ENCODE results near the gene TRIM8. TPM values are rescaled to one million over a fixed set of nuclear protein-coding genes. Genes with fewer than 3 reads are reported as not detected.
A peak's percentile ranks its signal among the peaks of the same experiment; 100 is the strongest.
"Not testable (repeated sequence)": the region's sequence is repeated elsewhere in the genome, so short reads cannot be mapped to it uniquely, and the experiment has no call there.

Gene TRIM8
- total and polyA plus RNA-seq, 9 donors = 35.2 to 96.6 (median 79.8) TPM

DNA sequence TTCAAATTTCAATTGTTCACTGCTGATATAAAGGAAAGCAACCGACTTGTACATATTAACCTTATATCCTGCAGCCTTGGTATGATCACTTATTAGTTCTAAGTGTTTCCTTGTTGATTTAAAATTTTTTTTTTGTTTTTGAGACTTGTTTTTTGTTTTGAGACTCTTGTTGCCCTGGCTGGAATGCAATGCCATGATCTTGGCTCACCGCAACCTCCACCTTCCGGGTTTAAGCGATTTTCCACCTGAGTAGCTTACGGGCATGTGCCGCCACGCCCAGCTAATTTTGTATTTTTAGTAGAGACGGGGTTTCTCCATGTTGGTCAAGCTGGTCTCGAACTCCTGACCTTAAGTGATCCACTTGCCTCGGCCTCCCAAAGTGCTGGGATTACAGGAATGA lies 51.1 kb downstream of the TRIM8 start:
- H3K4me3 ChIP-seq (ENCODE audit: low read length) = not testable (repeated sequence)
- 95% methylated on average over 6 of the region's 10 CpGs for WGBS (ENCODE audit: insufficient coverage)
- H3K36me3 ChIP-seq (ENCODE audit: control insufficient read depth, insufficient read depth, low read length) = peaks cover 29% of the 10 kb centered on the region

DNA sequence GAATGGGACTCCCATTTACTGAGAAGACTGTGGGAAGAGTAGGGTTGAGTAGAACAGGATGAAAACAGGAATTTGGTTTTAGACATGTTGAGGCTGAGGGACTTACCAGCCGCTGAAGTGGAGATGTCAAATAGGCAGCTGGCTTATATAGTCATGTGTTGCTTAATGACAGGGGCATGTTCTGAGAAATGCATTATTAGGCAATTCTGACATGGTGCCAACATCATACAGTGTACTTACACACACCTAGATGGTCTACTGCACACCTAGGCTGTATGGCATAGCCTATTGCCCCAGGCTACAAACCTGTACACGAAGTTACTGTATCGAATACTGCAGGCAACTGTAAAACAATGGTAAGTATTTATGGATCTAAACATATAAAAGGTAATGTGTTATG lies 52.5 kb downstream of the TRIM8 start:
- Histone ChIP-seq H3K27ac (ENCODE audit: low read length) (no peak overlapping the region), H3K9me3 (replicated peaks; ENCODE audit: control insufficient read depth, low read depth, low read length) (no peaks in the 10 kb centered on the region), H3K36me3 (ENCODE audit: control insufficient read depth, insufficient read depth, low read length) (peaks cover 29% of the 10 kb centered on the region), H3K4me3 (ENCODE audit: low read length) (no peak overlapping the region), H3K4me1 (ENCODE audit: control insufficient read depth, insufficient read depth, low read length) (no peaks in the 10 kb centered on the region), H3K27me3 (ENCODE audit: control insufficient read depth, insufficient read depth, low read length) (no peaks in the 10 kb centered on the region)
- no peak for DNase-seq
- no CpG with 5 or more reads among the region's 3 CpGs for WGBS (ENCODE audit: insufficient coverage)

More for the DNA sequence above, 51.1 kb downstream of the TRIM8 start:
- not testable (repeated sequence) for H3K9me3 ChIP-seq (replicated peaks; ENCODE audit: control insufficient read depth, low read depth, low read length); H3K27ac ChIP-seq (ENCODE audit: low read length); DNase-seq; H3K4me1 ChIP-seq (ENCODE audit: control insufficient read depth, insufficient read depth, low read length); H3K27me3 ChIP-seq (ENCODE audit: control insufficient read depth, insufficient read depth, low read length)

DNA sequence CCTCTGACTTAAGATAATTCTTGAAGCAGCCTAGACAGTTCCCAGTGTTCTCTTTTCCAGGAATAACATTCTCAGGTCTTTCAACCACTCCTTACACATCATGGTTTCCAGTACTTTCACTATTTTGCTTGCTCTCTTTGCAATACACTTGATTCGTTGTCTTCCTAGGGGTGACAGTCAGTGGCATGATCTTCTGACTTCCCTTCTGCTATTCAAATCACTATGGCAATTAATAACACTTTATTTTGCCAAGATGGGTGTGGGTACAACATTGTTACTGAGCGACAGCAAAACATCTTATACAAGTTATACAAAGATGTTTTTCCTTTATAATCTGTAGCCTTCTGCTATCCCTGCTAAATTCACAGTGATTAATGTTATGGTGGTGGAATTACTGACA lies 54.6 kb downstream of the TRIM8 start:
- DNase-seq = no peak
- Histone ChIP-seq H3K36me3 (ENCODE audit: control insufficient read depth, insufficient read depth, low read length) (peaks cover 28% of the 10 kb centered on the region), H3K4me3 (ENCODE audit: low read length) (no peak overlapping the region), H3K27me3 (ENCODE audit: control insufficient read depth, insufficient read depth, low read length) (no peaks in the 10 kb centered on the region), H3K27ac (ENCODE audit: low read length) (no peak overlapping the region), H3K4me1 (ENCODE audit: control insufficient read depth, insufficient read depth, low read length) (no peaks in the 10 kb centered on the region), H3K9me3 (replicated peaks; ENCODE audit: control insufficient read depth, low read depth, low read length) (no peaks in the 10 kb centered on the region)
- no CpG with 5 or more reads among the region's 2 CpGs for WGBS (ENCODE audit: insufficient coverage)

DNA sequence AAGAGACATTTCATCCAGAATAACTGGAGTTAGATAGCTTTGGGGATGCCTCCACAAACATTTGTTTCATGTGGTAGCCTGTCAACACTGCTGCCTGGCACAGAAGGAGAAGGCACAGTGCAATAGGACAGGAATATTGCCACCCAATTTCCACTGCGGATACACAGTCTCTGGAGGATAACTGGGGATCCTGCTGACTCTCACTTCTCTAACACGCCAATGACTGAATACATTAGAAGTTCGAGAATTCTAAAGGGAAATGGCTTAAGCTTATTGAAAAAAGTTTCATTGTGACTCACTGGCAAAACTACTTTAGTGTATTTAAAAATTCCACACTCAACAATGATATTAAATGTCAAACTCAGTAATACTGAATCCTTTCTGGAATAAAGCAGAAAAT lies 57.0 kb downstream of the TRIM8 start:
- Histone ChIP-seq H3K4me1 (ENCODE audit: control insufficient read depth, insufficient read depth, low read length) (no peaks in the 10 kb centered on the region), H3K27me3 (ENCODE audit: control insufficient read depth, insufficient read depth, low read length) (no peaks in the 10 kb centered on the region), H3K4me3 (ENCODE audit: low read length) (no peak overlapping the region), H3K9me3 (replicated peaks; ENCODE audit: control insufficient read depth, low read depth, low read length) (no peaks in the 10 kb centered on the region), H3K36me3 (ENCODE audit: control insufficient read depth, insufficient read depth, low read length) (peaks cover 35% of the 10 kb centered on the region), H3K27ac (ENCODE audit: low read length) (no peak overlapping the region)
- no CpG with 5 or more reads among the region's 3 CpGs for WGBS (ENCODE audit: insufficient coverage)
- peak; percentile 41 for DNase-seq

DNA sequence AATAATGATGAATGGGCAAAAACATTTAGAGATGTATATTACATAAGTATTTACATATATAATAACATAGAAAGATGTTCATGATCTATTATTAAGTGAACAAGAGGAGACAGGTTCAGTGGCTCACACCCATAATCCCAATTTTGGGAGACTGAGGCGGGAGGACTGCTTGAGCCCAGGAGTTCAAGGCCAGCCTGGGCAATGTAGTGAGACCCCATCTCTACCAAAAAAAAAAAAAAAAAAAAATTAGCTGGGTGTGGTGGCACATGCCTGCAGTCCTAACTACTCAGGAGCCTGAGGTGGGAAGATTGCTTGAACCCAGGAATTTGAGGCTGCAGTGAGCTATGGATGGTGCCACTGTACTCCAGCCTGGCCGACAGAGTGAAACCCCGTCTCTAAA lies 57.5 kb downstream of the TRIM8 start:
- DNase-seq = no peak
- peaks cover 30% of the 10 kb centered on the region for H3K36me3 ChIP-seq (ENCODE audit: control insufficient read depth, insufficient read depth, low read length)
- no peaks in the 10 kb centered on the region for H3K9me3 ChIP-seq (replicated peaks; ENCODE audit: control insufficient read depth, low read depth, low read length)
- H3K27ac ChIP-seq (ENCODE audit: low read length) = no peak overlapping the region
- no peak overlapping the region for H3K4me3 ChIP-seq (ENCODE audit: low read length)
- no CpG with 5 or more reads among the region's 3 CpGs for WGBS (ENCODE audit: insufficient coverage)
- H3K27me3 ChIP-seq (ENCODE audit: control insufficient read depth, insufficient read depth, low read length) = no peaks in the 10 kb centered on the region
- H3K4me1 ChIP-seq (ENCODE audit: control insufficient read depth, insufficient read depth, low read length) = no peaks in the 10 kb centered on the region

DNA sequence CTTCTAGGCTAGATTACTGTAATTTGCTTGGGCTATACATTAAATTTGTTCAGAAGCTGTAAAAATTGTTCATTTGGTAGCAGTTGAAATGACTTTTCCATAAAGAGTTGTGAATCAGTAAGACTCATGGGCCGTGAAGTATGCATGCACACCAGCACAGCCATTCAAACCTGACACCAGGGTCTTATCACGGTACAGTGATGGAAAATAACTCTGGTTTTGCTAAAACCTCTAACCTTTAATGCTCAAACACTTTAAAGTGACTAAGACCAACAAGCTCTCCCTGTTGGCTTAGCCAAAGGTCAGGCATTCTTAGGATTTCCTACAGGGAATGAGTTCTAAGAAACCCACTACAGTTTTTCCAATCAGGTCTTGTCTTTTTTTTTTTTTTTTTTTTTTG lies 58.5 kb downstream of the TRIM8 start:
- Histone ChIP-seq H3K9me3 (replicated peaks; ENCODE audit: control insufficient read depth, low read depth, low read length) (no peaks in the 10 kb centered on the region), H3K27ac (ENCODE audit: low read length) (no peak overlapping the region), H3K4me1 (ENCODE audit: control insufficient read depth, insufficient read depth, low read length) (no peaks in the 10 kb centered on the region), H3K36me3 (ENCODE audit: control insufficient read depth, insufficient read depth, low read length) (peaks cover 21% of the 10 kb centered on the region), H3K4me3 (ENCODE audit: low read length) (no peak overlapping the region), H3K27me3 (ENCODE audit: control insufficient read depth, insufficient read depth, low read length) (no peaks in the 10 kb centered on the region)
- 60% methylated on average over 1 of the region's 2 CpGs for WGBS (ENCODE audit: insufficient coverage)
- DNase-seq = no peak

DNA sequence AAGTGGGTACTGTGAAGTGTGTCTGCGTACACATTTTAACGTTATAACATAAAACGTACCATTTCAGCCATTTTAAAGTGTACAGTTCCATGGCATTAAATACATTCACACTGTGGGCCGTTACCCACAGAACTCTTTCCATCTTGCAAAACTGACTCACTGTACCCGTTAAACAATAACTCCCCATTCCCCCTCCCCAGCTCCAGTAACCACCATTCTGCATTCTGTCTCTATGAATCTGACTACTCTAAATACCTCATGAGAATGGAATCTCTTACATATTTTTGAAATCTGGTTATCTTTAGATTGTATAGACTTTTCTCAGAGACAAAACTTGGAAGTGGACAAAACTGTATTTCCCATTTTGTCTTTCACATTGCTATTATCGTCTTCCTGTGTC lies 60.6 kb downstream of the TRIM8 start:
- Histone ChIP-seq H3K9me3 (replicated peaks; ENCODE audit: control insufficient read depth, low read depth, low read length) (no peaks in the 10 kb centered on the region), H3K27me3 (ENCODE audit: control insufficient read depth, insufficient read depth, low read length) (no peaks in the 10 kb centered on the region), H3K36me3 (ENCODE audit: control insufficient read depth, insufficient read depth, low read length) (peaks cover 8% of the 10 kb centered on the region), H3K4me1 (ENCODE audit: control insufficient read depth, insufficient read depth, low read length) (no peaks in the 10 kb centered on the region), H3K27ac (ENCODE audit: low read length) (no peak overlapping the region), H3K4me3 (ENCODE audit: low read length) (no peak overlapping the region)
- no peak for DNase-seq
- whole genome bisulfite sequencing (ENCODE audit: insufficient coverage) = 87% methylated on average over 3 of the region's 6 CpGs

DNA sequence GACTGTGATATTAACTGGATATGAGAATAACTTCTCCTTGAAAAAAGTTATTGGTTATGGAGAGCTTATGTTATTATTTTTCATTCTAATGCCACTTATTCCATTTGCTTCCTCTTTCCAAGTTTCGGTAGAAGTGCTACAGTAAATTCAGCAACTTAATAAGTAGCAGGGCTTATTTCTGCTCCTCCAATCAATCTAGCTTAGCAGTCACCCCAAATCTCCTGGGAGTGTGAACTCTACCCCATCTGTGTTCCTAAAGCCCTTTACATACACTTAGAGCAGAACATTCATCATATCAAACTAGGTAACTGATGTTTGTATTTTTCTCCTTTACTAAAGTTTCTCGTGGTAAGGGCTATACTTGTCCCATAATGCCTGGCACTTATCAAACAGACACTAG lies 61.3 kb downstream of the TRIM8 start:
- WGBS (ENCODE audit: insufficient coverage) = 20% methylated on average over 1 of the region's 2 CpGs

More for the DNA sequence above, 61.3 kb downstream of the TRIM8 start:
- Histone ChIP-seq H3K9me3 (replicated peaks; ENCODE audit: control insufficient read depth, low read depth, low read length) (no peaks in the 10 kb centered on the region), H3K27me3 (ENCODE audit: control insufficient read depth, insufficient read depth, low read length) (no peaks in the 10 kb centered on the region), H3K27ac (ENCODE audit: low read length) (no peak overlapping the region), H3K4me1 (ENCODE audit: control insufficient read depth, insufficient read depth, low read length) (no peaks in the 10 kb centered on the region), H3K4me3 (ENCODE audit: low read length) (no peak overlapping the region), H3K36me3 (ENCODE audit: control insufficient read depth, insufficient read depth, low read length) (peaks cover 7% of the 10 kb centered on the region)
- DNase-seq = no peak

Other genes starting within 250 kb of the TRIM8 start
- 13.2 TPM for gene NFKB2, start 248.8 kb upstream of the TRIM8 start, total RNA-seq
- gene NFKB2, start 248.8 kb upstream of the TRIM8 start, polyA plus RNA-seq (ENCODE audit: insufficient read depth in 1 of 8, insufficient read length in 8 of 8, low replicate concordance in 1 of 8) = 10 to 100 TPM; 14.2 to 21.2 (median 16.9) TPM
- gene PSD, start 225.7 kb upstream of the TRIM8 start, total RNA-seq = 6.1 TPM
- gene PSD, start 225.7 kb upstream of the TRIM8 start, polyA plus RNA-seq (ENCODE audit: insufficient read depth in 1 of 8, insufficient read length in 8 of 8, low replicate concordance in 1 of 8) = 10 to 100 TPM in 2 of 8 donors, 1 to 10 TPM in 6; 6.4 to 11.0 (median 7.2) TPM
- gene FBXL15, start 223.6 kb upstream of the TRIM8 start, total RNA-seq = 5.3 TPM
- 1 to 10 TPM; 6.4 to 9.7 (median 7.4) TPM for gene FBXL15, start 223.6 kb upstream of the TRIM8 start, polyA plus RNA-seq (ENCODE audit: insufficient read depth in 1 of 8, insufficient read length in 8 of 8, low replicate concordance in 1 of 8)
- gene CUEDC2, start 211.9 kb upstream of the TRIM8 start, total RNA-seq = 44.9 TPM
- 10 to 100 TPM; 55.4 to 65.3 (median 62.4) TPM for gene CUEDC2, start 211.9 kb upstream of the TRIM8 start, polyA plus RNA-seq (ENCODE audit: insufficient read depth in 1 of 8, insufficient read length in 8 of 8, low replicate concordance in 1 of 8)
- gene C10orf95, start 192.9 kb upstream of the TRIM8 start, total RNA-seq = not detected
- gene C10orf95, start 192.9 kb upstream of the TRIM8 start, polyA plus RNA-seq (ENCODE audit: insufficient read depth in 1 of 8, insufficient read length in 8 of 8, low replicate concordance in 1 of 8) = under 1 TPM in 7 of 8 donors, not detected in 1; 0.14 to 0.41 (median 0.27) TPM
- gene ACTR1A, start 141.8 kb upstream of the TRIM8 start, total RNA-seq = 64.4 TPM
- gene ACTR1A, start 141.8 kb upstream of the TRIM8 start, polyA plus RNA-seq (ENCODE audit: insufficient read depth in 1 of 8, insufficient read length in 8 of 8, low replicate concordance in 1 of 8) = 10 to 100 TPM; 72.5 to 85.5 (median 80.2) TPM
- gene SUFU, start 140.5 kb upstream of the TRIM8 start, total RNA-seq = 5.1 TPM
- gene SUFU, start 140.5 kb upstream of the TRIM8 start, polyA plus RNA-seq (ENCODE audit: insufficient read depth in 1 of 8, insufficient read length in 8 of 8, low replicate concordance in 1 of 8) = 10 to 100 TPM; 10.6 to 21.5 (median 17.4) TPM
- gene ARL3, start 69.9 kb downstream of the TRIM8 start, total RNA-seq = 7.6 TPM
- gene ARL3, start 69.9 kb downstream of the TRIM8 start, polyA plus RNA-seq (ENCODE audit: insufficient read depth in 1 of 8, insufficient read length in 8 of 8, low replicate concordance in 1 of 8) = 10 to 100 TPM; 12.3 to 15.8 (median 14.0) TPM
- gene SFXN2, start 70.2 kb downstream of the TRIM8 start, total RNA-seq = 6.6 TPM
- gene SFXN2, start 70.2 kb downstream of the TRIM8 start, polyA plus RNA-seq (ENCODE audit: insufficient read depth in 1 of 8, insufficient read length in 8 of 8, low replicate concordance in 1 of 8) = 1 to 10 TPM; 4.2 to 7.4 (median 6.1) TPM
- 30.7 TPM for gene WBP1L, start 99.5 kb downstream of the TRIM8 start, total RNA-seq
- 10 to 100 TPM; 35.9 to 57.3 (median 48.9) TPM for gene WBP1L, start 99.5 kb downstream of the TRIM8 start, polyA plus RNA-seq (ENCODE audit: insufficient read depth in 1 of 8, insufficient read length in 8 of 8, low replicate concordance in 1 of 8)
- gene CYP17A1, start 192.9 kb downstream of the TRIM8 start, total RNA-seq = 0.66 TPM
- 1 to 10 TPM in 4 of 8 donors, under 1 TPM in 3, not detected in 1; 0.17 to 2.0 (median 1.3) TPM for gene CYP17A1, start 192.9 kb downstream of the TRIM8 start, polyA plus RNA-seq (ENCODE audit: insufficient read depth in 1 of 8, insufficient read length in 8 of 8, low replicate concordance in 1 of 8)
- gene BORCS7, start 209.8 kb downstream of the TRIM8 start, total RNA-seq = 27.5 TPM
- 10 to 100 TPM; 23.2 to 34.2 (median 27.8) TPM for gene BORCS7, start 209.8 kb downstream of the TRIM8 start, polyA plus RNA-seq (ENCODE audit: insufficient read depth in 1 of 8, insufficient read length in 8 of 8, low replicate concordance in 1 of 8)
- gene AS3MT, start 225.0 kb downstream of the TRIM8 start, total RNA-seq = 11.9 TPM
- gene AS3MT, start 225.0 kb downstream of the TRIM8 start, polyA plus RNA-seq (ENCODE audit: insufficient read depth in 1 of 8, insufficient read length in 8 of 8, low replicate concordance in 1 of 8) = 10 to 100 TPM in 6 of 8 donors, 1 to 10 TPM in 2; 8.3 to 15.3 (median 11.6) TPM